ENCODE measurements around the gene MSI2.

Gene MSI2

GRCh38 chr17:57379895-57380434 is 123.6 kb downstream of the MSI2 start:
- H3K4me1 ChIP-seq (ENCODE audit: control insufficient read depth, low read depth, low read length) = peaks cover 23% of the 10 kb centered on the region
- no peak overlapping the region for H3K4me3 ChIP-seq (ENCODE audit: low read length)
- H3K27ac ChIP-seq (ENCODE audit: low read length) = peak overlapping the region; percentile 67
- H3K9me3 ChIP-seq (ENCODE audit: control insufficient read depth, low read depth, low read length) = no peaks in the 10 kb centered on the region
- H3K9ac ChIP-seq (ENCODE audit: low read length) = no peak overlapping the region
- H3K36me3 ChIP-seq (ENCODE audit: control insufficient read depth, low read depth, low read length) = no peaks in the 10 kb centered on the region
- H3K27me3 ChIP-seq (ENCODE audit: control insufficient read depth, insufficient read depth, low read length) = no peaks in the 10 kb centered on the region

- H3K27ac ChIP-seq (ENCODE audit: low read length) = no peak overlapping the region
- H3K36me3 ChIP-seq (ENCODE audit: control insufficient read depth, low read depth, low read length) = no peaks in the 10 kb centered on the region
- H3K9ac ChIP-seq (ENCODE audit: low read length) = no peak overlapping the region
These were observed 125.2 kb downstream of the MSI2 start for GRCh38 chr17:57381498-57381897.

GRCh38 chr17:57384219-57384618 is 127.9 kb downstream of the MSI2 start:
- H3K9ac ChIP-seq (ENCODE audit: low read length) = no peak overlapping the region
- no peaks in the 10 kb centered on the region for H3K36me3 ChIP-seq (ENCODE audit: control insufficient read depth, low read depth, low read length)
- no peaks in the 10 kb centered on the region for H3K27me3 ChIP-seq (ENCODE audit: control insufficient read depth, insufficient read depth, low read length)
- peaks cover 16% of the 10 kb centered on the region for H3K4me1 ChIP-seq (ENCODE audit: control insufficient read depth, low read depth, low read length)
- H3K27ac ChIP-seq (ENCODE audit: low read length) = no peak overlapping the region
- H3K4me3 ChIP-seq (ENCODE audit: low read length) = no peak overlapping the region
- H3K9me3 ChIP-seq (ENCODE audit: control insufficient read depth, low read depth, low read length) = no peaks in the 10 kb centered on the region

More at GRCh38 chr17:57381498-57381897, 125.2 kb downstream of the MSI2 start:
- H3K4me3 ChIP-seq (ENCODE audit: low read length) = no peak overlapping the region
- no peaks in the 10 kb centered on the region for H3K27me3 ChIP-seq (ENCODE audit: control insufficient read depth, insufficient read depth, low read length)
- H3K9me3 ChIP-seq (ENCODE audit: control insufficient read depth, low read depth, low read length) = no peaks in the 10 kb centered on the region
- peaks cover 23% of the 10 kb centered on the region for H3K4me1 ChIP-seq (ENCODE audit: control insufficient read depth, low read depth, low read length)

- no peaks in the 10 kb centered on the region for H3K36me3 ChIP-seq (ENCODE audit: control insufficient read depth, low read depth, low read length)
- no peak overlapping the region for H3K27ac ChIP-seq (ENCODE audit: low read length)
- no peak overlapping the region for H3K9ac ChIP-seq (ENCODE audit: low read length)
- no peak overlapping the region for H3K4me3 ChIP-seq (ENCODE audit: low read length)
- no peaks in the 10 kb centered on the region for H3K9me3 ChIP-seq (ENCODE audit: control insufficient read depth, low read depth, low read length)
- no peaks in the 10 kb centered on the region for H3K27me3 ChIP-seq (ENCODE audit: control insufficient read depth, insufficient read depth, low read length)
- H3K4me1 ChIP-seq (ENCODE audit: control insufficient read depth, low read depth, low read length) = peaks cover 10% of the 10 kb centered on the region
These were observed 129.7 kb downstream of the MSI2 start for GRCh38 chr17:57385975-57386374.

GRCh38 chr17:57387575-57387974 is 131.3 kb downstream of the MSI2 start:
- H3K4me1 ChIP-seq (ENCODE audit: control insufficient read depth, low read depth, low read length) = peaks cover 24% of the 10 kb centered on the region
- no peaks in the 10 kb centered on the region for H3K9me3 ChIP-seq (ENCODE audit: control insufficient read depth, low read depth, low read length)
- H3K4me3 ChIP-seq (ENCODE audit: low read length) = no peak overlapping the region
- no peaks in the 10 kb centered on the region for H3K36me3 ChIP-seq (ENCODE audit: control insufficient read depth, low read depth, low read length)
- H3K9ac ChIP-seq (ENCODE audit: low read length) = no peak overlapping the region
- no peak overlapping the region for H3K27ac ChIP-seq (ENCODE audit: low read length)
- H3K27me3 ChIP-seq (ENCODE audit: control insufficient read depth, insufficient read depth, low read length) = no peaks in the 10 kb centered on the region

GRCh38 chr17:57388131-57388725 is 131.9 kb downstream of the MSI2 start:
- Histone ChIP-seq H3K9me3 (ENCODE audit: control insufficient read depth, low read depth, low read length) (peaks cover 4% of the 10 kb centered on the region), H3K36me3 (ENCODE audit: control insufficient read depth, low read depth, low read length) (no peaks in the 10 kb centered on the region), H3K4me1 (ENCODE audit: control insufficient read depth, low read depth, low read length) (peaks cover 24% of the 10 kb centered on the region), H3K27me3 (ENCODE audit: control insufficient read depth, insufficient read depth, low read length) (no peaks in the 10 kb centered on the region), H3K27ac (ENCODE audit: low read length) (no peak overlapping the region), H3K9ac (ENCODE audit: low read length) (no peak overlapping the region), H3K4me3 (ENCODE audit: low read length) (no peak overlapping the region)

GRCh38 chr17:57389473-57389872 is 133.2 kb downstream of the MSI2 start:
- Histone ChIP-seq H3K27me3 (ENCODE audit: control insufficient read depth, insufficient read depth, low read length) (no peaks in the 10 kb centered on the region), H3K9me3 (ENCODE audit: control insufficient read depth, low read depth, low read length) (peaks cover 6% of the 10 kb centered on the region), H3K36me3 (ENCODE audit: control insufficient read depth, low read depth, low read length) (no peaks in the 10 kb centered on the region), H3K4me1 (ENCODE audit: control insufficient read depth, low read depth, low read length) (peaks cover 24% of the 10 kb centered on the region), H3K27ac (ENCODE audit: low read length) (no peak overlapping the region), H3K4me3 (ENCODE audit: low read length) (no peak overlapping the region), H3K9ac (ENCODE audit: low read length) (no peak overlapping the region)

- H3K4me1 ChIP-seq (ENCODE audit: control insufficient read depth, low read depth, low read length) = peaks cover 30% of the 10 kb centered on the region
- H3K9ac ChIP-seq (ENCODE audit: low read length) = no peak overlapping the region
- no peak overlapping the region for H3K27ac ChIP-seq (ENCODE audit: low read length)
- peaks cover 6% of the 10 kb centered on the region for H3K9me3 ChIP-seq (ENCODE audit: control insufficient read depth, low read depth, low read length)
- no peaks in the 10 kb centered on the region for H3K27me3 ChIP-seq (ENCODE audit: control insufficient read depth, insufficient read depth, low read length)
- no peak overlapping the region for H3K4me3 ChIP-seq (ENCODE audit: low read length)
- H3K36me3 ChIP-seq (ENCODE audit: control insufficient read depth, low read depth, low read length) = no peaks in the 10 kb centered on the region
These were observed 134.9 kb downstream of the MSI2 start for GRCh38 chr17:57391076-57391825.

- H3K27ac ChIP-seq (ENCODE audit: low read length) = no peak overlapping the region
- H3K9me3 ChIP-seq (ENCODE audit: control insufficient read depth, low read depth, low read length) = peaks cover 6% of the 10 kb centered on the region
- H3K4me3 ChIP-seq (ENCODE audit: low read length) = no peak overlapping the region
- no peak overlapping the region for H3K9ac ChIP-seq (ENCODE audit: low read length)
- H3K27me3 ChIP-seq (ENCODE audit: control insufficient read depth, insufficient read depth, low read length) = no peaks in the 10 kb centered on the region
- H3K36me3 ChIP-seq (ENCODE audit: control insufficient read depth, low read depth, low read length) = no peaks in the 10 kb centered on the region
- peaks cover 37% of the 10 kb centered on the region for H3K4me1 ChIP-seq (ENCODE audit: control insufficient read depth, low read depth, low read length)
These were observed 135.6 kb downstream of the MSI2 start for GRCh38 chr17:57391857-57392471.

- no peak overlapping the region for H3K27ac ChIP-seq (ENCODE audit: low read length)
- H3K36me3 ChIP-seq (ENCODE audit: control insufficient read depth, low read depth, low read length) = no peaks in the 10 kb centered on the region
- no peak overlapping the region for H3K9ac ChIP-seq (ENCODE audit: low read length)
- peaks cover 6% of the 10 kb centered on the region for H3K9me3 ChIP-seq (ENCODE audit: control insufficient read depth, low read depth, low read length)
- H3K4me3 ChIP-seq (ENCODE audit: low read length) = no peak overlapping the region
- H3K27me3 ChIP-seq (ENCODE audit: control insufficient read depth, insufficient read depth, low read length) = no peaks in the 10 kb centered on the region
- peaks cover 37% of the 10 kb centered on the region for H3K4me1 ChIP-seq (ENCODE audit: control insufficient read depth, low read depth, low read length)
These were observed 137.0 kb downstream of the MSI2 start for GRCh38 chr17:57393368-57393767.

GRCh38 chr17:57394375-57394774 is 138.1 kb downstream of the MSI2 start:
- Histone ChIP-seq H3K27me3 (ENCODE audit: control insufficient read depth, insufficient read depth, low read length) (no peaks in the 10 kb centered on the region), H3K9me3 (ENCODE audit: control insufficient read depth, low read depth, low read length) (peaks cover 6% of the 10 kb centered on the region), H3K9ac (ENCODE audit: low read length) (no peak overlapping the region), H3K27ac (ENCODE audit: low read length) (no peak overlapping the region), H3K36me3 (ENCODE audit: control insufficient read depth, low read depth, low read length) (no peaks in the 10 kb centered on the region), H3K4me1 (ENCODE audit: control insufficient read depth, low read depth, low read length) (peaks cover 37% of the 10 kb centered on the region), H3K4me3 (ENCODE audit: low read length) (no peak overlapping the region)

Measured in iPS-18a (cell line).